Neural cell (in vitro differentiated cells): ENCODE results near the gene YJEFN3. TPM values are rescaled to one million over a fixed set of nuclear protein-coding genes. Genes with fewer than 3 reads are reported as not detected.

ENCODE experiments used
- H2AFZ ChIP-seq: fragments of 200-600, 300-800 bp; sonication (generic), shearing (Covaris generic); 2 replicates; pipeline ENCODE4 v1.6.0; 2014; ENCODE audit warnings: low read depth, mild to moderate bottlenecking, antibody characterized with exemption, low read length, moderate library complexity
- H3F3A ChIP-seq: fragments of 200-600 bp; shearing (Covaris generic); 2 replicates; pipeline ENCODE4 v1.6.1; 2016; ENCODE audit warnings: mild to moderate bottlenecking, moderate library complexity, mixed read lengths, antibody characterized with exemption, low read length; ENCODE audit not compliant: insufficient read depth, poor library complexity, severe bottlenecking
- H3K27ac ChIP-seq: fragments of 200-600, 300-800 bp; sonication (generic), shearing (Covaris generic); 2 replicates; pipeline ENCODE4 v1.5.1; 2014; ENCODE audit warnings: mild to moderate bottlenecking, low read length, moderate library complexity
- H3K27me3 ChIP-seq: fragments of 300-800, 200-600 bp; sonication (generic), shearing (Covaris generic); 2 replicates; pipeline ENCODE4 v1.6.0; 2014; ENCODE audit warnings: mild to moderate bottlenecking, low read depth, low read length, moderate library complexity; ENCODE audit not compliant: insufficient read depth
- H3K36me3 ChIP-seq: fragments of 300-800, 200-600 bp; sonication (generic), shearing (Covaris generic); 2 replicates; pipeline ENCODE4 v1.5.1; 2014; ENCODE audit warnings: mild to moderate bottlenecking, antibody characterized with exemption, low read length, moderate library complexity; ENCODE audit not compliant: insufficient read depth
- H3K4me2 ChIP-seq: fragments of 300-800, 200-600 bp; sonication (generic), shearing (Covaris generic); 2 replicates; pipeline ENCODE4 v1.6.0; 2014; ENCODE audit warnings: mild to moderate bottlenecking, low read length
- H3K4me3 ChIP-seq: fragments of 300-800, 200-600 bp; sonication (generic), shearing (Covaris generic); 2 replicates; pipeline ENCODE4 v1.5.1; 2014; ENCODE audit warnings: mild to moderate bottlenecking, low read length, moderate library complexity
- H3K79me2 ChIP-seq: fragments of 200-600 bp; shearing (Covaris generic); replicated peaks from 2 replicates; pipeline ENCODE4 v1.6.0; 2014; ENCODE audit warnings: mild to moderate bottlenecking, low read length, moderate library complexity; ENCODE audit not compliant: insufficient read depth
- H3K9ac ChIP-seq: fragments of 300-800, 200-600 bp; sonication (generic), shearing (Covaris generic); 2 replicates; pipeline ENCODE4 v1.6.1; 2016; ENCODE audit warnings: mild to moderate bottlenecking, low read length, mixed read lengths
- H3K9me2 ChIP-seq: fragments of 200-600 bp; shearing (Covaris generic); 2 replicates; pipeline ENCODE4 v1.6.1; 2016; ENCODE audit warnings: mild to moderate bottlenecking, low read length, mixed read lengths; ENCODE audit not compliant: insufficient read depth
- H3K9me3 ChIP-seq: fragments of 200-600, 300-800 bp; sonication (generic), shearing (Covaris generic); 2 replicates; pipeline ENCODE4 v1.6.1; 2016; ENCODE audit warnings: mild to moderate bottlenecking, mixed run types, low read length, moderate library complexity, mixed read lengths
- H4K20me1 ChIP-seq: fragments of 200-600 bp; shearing (Covaris generic); 2 replicates; pipeline ENCODE4 v1.6.1; 2016; ENCODE audit warnings: mild to moderate bottlenecking, mixed run types; ENCODE audit not compliant: insufficient read depth
- EZH2 ChIP-seq: fragments of 200-600, 300-800 bp; shearing (Covaris generic), sonication (generic); IDR thresholded peaks from 2 replicates; pipeline ENCODE4 v1.6.1; 2014; ENCODE audit warnings: antibody characterized with exemption, low read length, borderline replicate concordance, mild to moderate bottlenecking; ENCODE audit not compliant: insufficient read depth, poor library complexity, severe bottlenecking
- MXI1 ChIP-seq: fragments of 450-650 bp; conservative IDR thresholded peaks from 2 replicates; pipeline ENCODE4 v1.6.1; 2014; ENCODE audit warnings: antibody characterized with exemption, mild to moderate bottlenecking; ENCODE audit not compliant: poor library complexity, severe bottlenecking
- POLR2AphosphoS5 ChIP-seq: IDR thresholded peaks from 2 replicates; pipeline ENCODE4 v1.6.1; 2012
- SMC3 ChIP-seq: fragments of 450-650 bp; conservative IDR thresholded peaks from 2 replicates; pipeline ENCODE4 v1.6.1; 2014; ENCODE audit warnings: antibody characterized with exemption, mild to moderate bottlenecking, moderate library complexity; ENCODE audit not compliant: poor library complexity
- polyA plus RNA-seq: library from polyadenylated mRNA; depleted of rRNA; stranded (reverse); fragments of >200 nt; gene quantifications from 2 replicates; pipeline ENCODE4 v1.2.3, GENCODE V29; 2014
- TF ChIP-seq, protein P1 (sequence below): fragments of 450-650 bp; IDR thresholded peaks from 2 replicates; pipeline ENCODE4 v1.5.1; 2014; ENCODE audit warnings: antibody characterized with exemption, mild to moderate bottlenecking, moderate library complexity; ENCODE audit not compliant: poor library complexity, severe bottlenecking
- TF ChIP-seq, protein P2 (sequence below): IDR thresholded peaks from 2 replicates; pipeline ENCODE4 v1.6.1; 2012; ENCODE audit warnings: borderline replicate concordance

YJEFN3 gene
- polyA plus RNA-seq, 1 donor from 2014 or later = 26.9 TPM

GRCh38 chr19:19513682-19514081 is 15.0 kb upstream of the YJEFN3 start:
- Histone ChIP-seq H3K36me3 (no peaks in the 10 kb centered on the region), H3K9me3 (no peaks in the 10 kb centered on the region), H3K4me3 (no peak overlapping the region), H4K20me1 (no peaks in the 10 kb centered on the region), H3K4me2 (no peak overlapping the region), H3K27ac (no peak overlapping the region), H3K9ac (no peak overlapping the region), H3F3A (no peaks in the 10 kb centered on the region), H2AFZ (no peak overlapping the region), H3K27me3 (no peaks in the 10 kb centered on the region), H3K9me2 (no peaks in the 10 kb centered on the region), H3K79me2 (peaks cover 22% of the 10 kb centered on the region)
- TF ChIP-seq EZH2 (no peak), SMC3 (no peak)
- TF ChIP-seq, protein P1, sequence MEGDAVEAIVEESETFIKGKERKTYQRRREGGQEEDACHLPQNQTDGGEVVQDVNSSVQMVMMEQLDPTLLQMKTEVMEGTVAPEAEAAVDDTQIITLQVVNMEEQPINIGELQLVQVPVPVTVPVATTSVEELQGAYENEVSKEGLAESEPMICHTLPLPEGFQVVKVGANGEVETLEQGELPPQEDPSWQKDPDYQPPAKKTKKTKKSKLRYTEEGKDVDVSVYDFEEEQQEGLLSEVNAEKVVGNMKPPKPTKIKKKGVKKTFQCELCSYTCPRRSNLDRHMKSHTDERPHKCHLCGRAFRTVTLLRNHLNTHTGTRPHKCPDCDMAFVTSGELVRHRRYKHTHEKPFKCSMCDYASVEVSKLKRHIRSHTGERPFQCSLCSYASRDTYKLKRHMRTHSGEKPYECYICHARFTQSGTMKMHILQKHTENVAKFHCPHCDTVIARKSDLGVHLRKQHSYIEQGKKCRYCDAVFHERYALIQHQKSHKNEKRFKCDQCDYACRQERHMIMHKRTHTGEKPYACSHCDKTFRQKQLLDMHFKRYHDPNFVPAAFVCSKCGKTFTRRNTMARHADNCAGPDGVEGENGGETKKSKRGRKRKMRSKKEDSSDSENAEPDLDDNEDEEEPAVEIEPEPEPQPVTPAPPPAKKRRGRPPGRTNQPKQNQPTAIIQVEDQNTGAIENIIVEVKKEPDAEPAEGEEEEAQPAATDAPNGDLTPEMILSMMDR = no peak

- Histone ChIP-seq H3K9ac (no peak overlapping the region), H3K4me3 (no peak overlapping the region), H3K27ac (no peak overlapping the region), H3K9me3 (no peaks in the 10 kb centered on the region), H3F3A (no peaks in the 10 kb centered on the region), H3K36me3 (no peaks in the 10 kb centered on the region), H3K4me2 (no peak overlapping the region), H2AFZ (no peak overlapping the region), H3K9me2 (no peaks in the 10 kb centered on the region), H3K27me3 (no peaks in the 10 kb centered on the region), H3K79me2 (peaks cover 22% of the 10 kb centered on the region), H4K20me1 (no peaks in the 10 kb centered on the region)
- TF ChIP-seq EZH2 (no peak), MXI1 (no peak), SMC3 (no peak), POLR2AphosphoS5 (no peak)
- TF ChIP-seq, protein P1 = no peak
- TF ChIP-seq, protein P2, sequence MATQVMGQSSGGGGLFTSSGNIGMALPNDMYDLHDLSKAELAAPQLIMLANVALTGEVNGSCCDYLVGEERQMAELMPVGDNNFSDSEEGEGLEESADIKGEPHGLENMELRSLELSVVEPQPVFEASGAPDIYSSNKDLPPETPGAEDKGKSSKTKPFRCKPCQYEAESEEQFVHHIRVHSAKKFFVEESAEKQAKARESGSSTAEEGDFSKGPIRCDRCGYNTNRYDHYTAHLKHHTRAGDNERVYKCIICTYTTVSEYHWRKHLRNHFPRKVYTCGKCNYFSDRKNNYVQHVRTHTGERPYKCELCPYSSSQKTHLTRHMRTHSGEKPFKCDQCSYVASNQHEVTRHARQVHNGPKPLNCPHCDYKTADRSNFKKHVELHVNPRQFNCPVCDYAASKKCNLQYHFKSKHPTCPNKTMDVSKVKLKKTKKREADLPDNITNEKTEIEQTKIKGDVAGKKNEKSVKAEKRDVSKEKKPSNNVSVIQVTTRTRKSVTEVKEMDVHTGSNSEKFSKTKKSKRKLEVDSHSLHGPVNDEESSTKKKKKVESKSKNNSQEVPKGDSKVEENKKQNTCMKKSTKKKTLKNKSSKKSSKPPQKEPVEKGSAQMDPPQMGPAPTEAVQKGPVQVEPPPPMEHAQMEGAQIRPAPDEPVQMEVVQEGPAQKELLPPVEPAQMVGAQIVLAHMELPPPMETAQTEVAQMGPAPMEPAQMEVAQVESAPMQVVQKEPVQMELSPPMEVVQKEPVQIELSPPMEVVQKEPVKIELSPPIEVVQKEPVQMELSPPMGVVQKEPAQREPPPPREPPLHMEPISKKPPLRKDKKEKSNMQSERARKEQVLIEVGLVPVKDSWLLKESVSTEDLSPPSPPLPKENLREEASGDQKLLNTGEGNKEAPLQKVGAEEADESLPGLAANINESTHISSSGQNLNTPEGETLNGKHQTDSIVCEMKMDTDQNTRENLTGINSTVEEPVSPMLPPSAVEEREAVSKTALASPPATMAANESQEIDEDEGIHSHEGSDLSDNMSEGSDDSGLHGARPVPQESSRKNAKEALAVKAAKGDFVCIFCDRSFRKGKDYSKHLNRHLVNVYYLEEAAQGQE = no peak
These were observed 14.5 kb upstream of the YJEFN3 start for GRCh38 chr19:19514215-19514657.
